ENCODE data around the gene RNF166.

Gene RNF166

GRCh38 chr16:88652762-88653063, 53.5 kb downstream of the RNF166 start:
- no peak for DNase-seq (ENCODE audit: low read depth, low spot score)

GRCh38 chr16:88651989-88652761, 54.0 kb downstream of the RNF166 start:
- no peak for DNase-seq (ENCODE audit: low read depth, low spot score)

- peak; percentile 47 for DNase-seq (ENCODE audit: low read depth, low spot score)
These were observed 54.8 kb downstream of the RNF166 start for GRCh38 chr16:88651276-88651988.

- DNase-seq (ENCODE audit: low read depth, low spot score) = peak; percentile 48
These were observed 55.4 kb downstream of the RNF166 start, which contains the start of gene CYBA for GRCh38 chr16:88650749-88651275. TSS of gene CYBA (minus strand) at chr16:88651053. CDS start at chr16:88651013, 40 bp downstream.

GRCh38 chr16:88649924-88650748, 56.1 kb downstream of the RNF166 start:
- no peak for DNase-seq (ENCODE audit: low read depth, low spot score)

GRCh38 chr16:88649195-88649923, 56.8 kb downstream of the RNF166 start:
- DNase-seq (ENCODE audit: low read depth, low spot score) = no peak

GRCh38 chr16:88647178-88648070, 58.8 kb downstream of the RNF166 start:
- no peak for DNase-seq (ENCODE audit: low read depth, low spot score)

Data from activated CD4-positive, CD25-positive, alpha-beta regulatory T cell treated with anti-CD3 and anti-CD28 coated beads, Interleukin-2, amount 50 U/mL, for 16 hours (primary cell).